SK-N-SH (cell line): ENCODE measurements around the gene ADAMTS16. TPM values are rescaled to one million over a fixed set of nuclear protein-coding genes. Genes with fewer than 3 reads are reported as not detected.

Experiments
- CTCF ChIA-PET: fragments of 300-600, 350-600 bp; formaldehyde crosslinking; extraction: SDS; loops from one replicate; lab custom pipeline; 2021; lab: Yijun Ruan, JAX
- POLR2A ChIA-PET: fragments of 350-600 bp; sonication (Branson Sonifier 250); formaldehyde crosslinking; extraction: SDS; loops from one replicate; lab custom pipeline; 2020; ENCODE audit warnings: antibody characterized with exemption, inconsistent platforms; lab: Yijun Ruan, JAX
- DNase-seq: peaks from one replicate; pipeline ENCODE4 v3.0.0; 2012
- H2AFZ ChIP-seq: fragments of 200-600 bp; sonication (generic); 2 replicates; pipeline ENCODE4 v1.8.1; 2016; ENCODE audit warnings: antibody characterized with exemption, mild to moderate bottlenecking, low read depth
- H3F3A ChIP-seq: fragments of 200-600 bp; sonication (generic); replicated peaks from 2 replicates; pipeline ENCODE3; 2016; ENCODE audit warnings: antibody characterized with exemption, mild to moderate bottlenecking; ENCODE audit not compliant: insufficient read depth
- H3K27ac ChIP-seq, 2 experiments: fragments of 200-500 bp in 1 of 2; fragments of 200-600 bp in 1 of 2; sonication (Bioruptor generic) in 1 of 2; sonication (generic), shearing (Covaris generic) in 1 of 2; 2 replicates each; pipeline versions ENCODE4 v1.5.1 to v1.6.1; 2014 to 2016; ENCODE audit warnings: low read depth in 2 of 2, inconsistent platforms in 1 of 2, low read length in 1 of 2, mild to moderate bottlenecking in 1 of 2, mixed read lengths in 1 of 2
- H3K27me3 ChIP-seq: fragments of 200-600 bp; sonication (generic), shearing (Covaris generic); 2 replicates; pipeline ENCODE4 v1.6.1; 2016; ENCODE audit warnings: mixed run types; ENCODE audit not compliant: insufficient read depth
- H3K36me3 ChIP-seq, 2 experiments: fragments of 200-500 bp in 1 of 2; fragments of 200-600 bp in 1 of 2; sonication (Bioruptor generic) in 1 of 2; sonication (generic) in 1 of 2; replicated peaks in 1 of 2; 2 replicates each; pipeline versions ENCODE3 to v1.5.1; 2014 to 2016; ENCODE audit warnings: low read length in 1 of 2, mild to moderate bottlenecking in 1 of 2; ENCODE audit not compliant: insufficient read depth in 2 of 2, control insufficient read depth in 1 of 2
- H3K4me1 ChIP-seq, 2 experiments: fragments of 200-500 bp in 1 of 2; fragments of 200-600 bp in 1 of 2; sonication (Bioruptor generic) in 1 of 2; sonication (generic), shearing (Covaris generic) in 1 of 2; 2 replicates each; pipeline versions ENCODE4 v1.5.1 to v1.6.1; 2014 to 2016; ENCODE audit warnings: low read depth in 1 of 2, low read length in 1 of 2, mixed run types in 1 of 2; ENCODE audit not compliant: insufficient read depth in 2 of 2, control insufficient read depth in 1 of 2
- H3K4me2 ChIP-seq: fragments of 200-600 bp; sonication (generic), shearing (Covaris generic); 2 replicates; pipeline ENCODE4 v1.6.1; 2017; ENCODE audit warnings: mixed run types
- H3K4me3 ChIP-seq, 2 experiments: fragments of 200-500 bp in 1 of 2; fragments of 200-600 bp in 1 of 2; sonication (Bioruptor generic) in 1 of 2; sonication (generic), shearing (Covaris generic) in 1 of 2; 2 replicates each; pipeline versions ENCODE4 v1.5.1 to v1.8.1; 2014 to 2016; ENCODE audit warnings: low read depth in 2 of 2, inconsistent platforms in 1 of 2, low read length in 1 of 2, mild to moderate bottlenecking in 1 of 2, mixed read lengths in 1 of 2, moderate library complexity in 1 of 2
- H3K79me2 ChIP-seq: fragments of 200-600 bp; sonication (generic); 2 replicates; pipeline ENCODE4 v1.8.1; 2017; ENCODE audit warnings: mild to moderate bottlenecking; ENCODE audit not compliant: insufficient read depth
- H3K9ac ChIP-seq: fragments of 200-600 bp; sonication (generic); 2 replicates; pipeline ENCODE4 v1.6.1; 2017; ENCODE audit warnings: mixed run types
- H3K9me2 ChIP-seq: fragments of 200-600 bp; sonication (generic); 2 replicates; pipeline ENCODE4 v1.6.1; 2017; ENCODE audit warnings: mixed run types
- H3K9me3 ChIP-seq: fragments of 200-600 bp; sonication (generic); 2 replicates; pipeline ENCODE4 v1.6.1; 2017; ENCODE audit warnings: mixed run types, mild to moderate bottlenecking, moderate library complexity
- H4K20me1 ChIP-seq: fragments of 200-600 bp; sonication (generic); 2 replicates; pipeline ENCODE4 v1.6.1; 2017; ENCODE audit warnings: mild to moderate bottlenecking, mixed run types; ENCODE audit not compliant: insufficient read depth
- CHD2 ChIP-seq: fragments of 150-350 bp; IDR thresholded peaks from 2 replicates; pipeline ENCODE4 v1.6.1; 2018; ENCODE audit warnings: low read length; ENCODE audit not compliant: partially characterized antibody
- ELF1 ChIP-seq: IDR thresholded peaks from 2 replicates; pipeline ENCODE4 v1.4.0; 2012
- EP300 ChIP-seq, 2 experiments: IDR thresholded peaks; 2 replicates each; pipeline versions ENCODE4 v1.4.0 to v1.6.1; 2012; ENCODE audit warnings: borderline replicate concordance in 1 of 2, low read depth in 1 of 2, low read length in 1 of 2
- EZH2phosphoT487 ChIP-seq: fragments of 200-600 bp; sonication (generic); IDR thresholded peaks from 2 replicates; pipeline ENCODE4 v1.6.1; 2017; ENCODE audit warnings: low read depth, mixed run types, mild to moderate bottlenecking, antibody characterized with exemption, moderate library complexity, borderline replicate concordance
- GABPA ChIP-seq: IDR thresholded peaks from 2 replicates; pipeline ENCODE4 v1.4.0; 2012; ENCODE audit warnings: low read depth, mild to moderate bottlenecking
- JUND ChIP-seq: IDR thresholded peaks from 2 replicates; pipeline ENCODE4 v1.4.0; 2012
- MXI1 ChIP-seq: IDR thresholded peaks from 2 replicates; pipeline ENCODE4 v1.6.1; 2012; ENCODE audit warnings: mild to moderate bottlenecking, low read depth, low read length, improper control_type of control experiment
- RAD21 ChIP-seq: IDR thresholded peaks from 2 replicates; pipeline ENCODE4 v1.6.1; 2012; ENCODE audit warnings: mild to moderate bottlenecking, low read length
- RCOR1 ChIP-seq: fragments of 150-350 bp; IDR thresholded peaks from 2 replicates; pipeline ENCODE4 v1.6.1; 2017; ENCODE audit warnings: antibody characterized with exemption, low read length
- RFX5 ChIP-seq: IDR thresholded peaks from 2 replicates; pipeline ENCODE4 v1.6.1; 2012; ENCODE audit warnings: mild to moderate bottlenecking, improper control_type of control experiment, low read length
- RXRA ChIP-seq: IDR thresholded peaks from 2 replicates; pipeline ENCODE4 v1.4.0; 2012; ENCODE audit warnings: low read depth, mild to moderate bottlenecking, borderline replicate concordance
- SMC3 ChIP-seq: IDR thresholded peaks from 2 replicates; pipeline ENCODE4 v1.6.1; 2012; ENCODE audit warnings: low read depth, low read length, improper control_type of control experiment
- TCF12 ChIP-seq: IDR thresholded peaks from 2 replicates; pipeline ENCODE4 v1.4.0; 2012
- TEAD4 ChIP-seq: IDR thresholded peaks from 2 replicates; pipeline ENCODE4 v1.4.0; 2012; ENCODE audit warnings: mild to moderate bottlenecking, borderline replicate concordance; ENCODE audit not compliant: insufficient read depth
- USF1 ChIP-seq: IDR thresholded peaks from 2 replicates; pipeline ENCODE4 v1.4.0; 2012; ENCODE audit warnings: low read depth, borderline replicate concordance
- WGBS: methylation state at CpG from one replicate; pipeline ENCODE4 v1.1.6; 2017; ENCODE audit warnings: low lambda C conversion rate; 5-methylcytosine and 5-hydroxymethylcytosine counted together
- polyA plus RNA-seq, 3 experiments: library from polyadenylated mRNA; depleted of rRNA; stranded (reverse); fragments of >200 nt; gene quantifications; 2 replicates each; pipeline ENCODE4 v1.2.3, GENCODE V29; 2012
- TF ChIP-seq, protein P1 (sequence below): IDR thresholded peaks from 2 replicates; pipeline ENCODE4 v1.4.0; 2012; ENCODE audit warnings: low read depth, borderline replicate concordance
- TF ChIP-seq, protein P2 (sequence below): IDR thresholded peaks from 2 replicates; pipeline ENCODE4 v1.4.0; 2012; ENCODE audit warnings: low read depth

Gene ADAMTS16
- polyA plus RNA-seq, 1 of the 3 experiments (the other 2 are of a cell fraction) = not detected

DNA sequence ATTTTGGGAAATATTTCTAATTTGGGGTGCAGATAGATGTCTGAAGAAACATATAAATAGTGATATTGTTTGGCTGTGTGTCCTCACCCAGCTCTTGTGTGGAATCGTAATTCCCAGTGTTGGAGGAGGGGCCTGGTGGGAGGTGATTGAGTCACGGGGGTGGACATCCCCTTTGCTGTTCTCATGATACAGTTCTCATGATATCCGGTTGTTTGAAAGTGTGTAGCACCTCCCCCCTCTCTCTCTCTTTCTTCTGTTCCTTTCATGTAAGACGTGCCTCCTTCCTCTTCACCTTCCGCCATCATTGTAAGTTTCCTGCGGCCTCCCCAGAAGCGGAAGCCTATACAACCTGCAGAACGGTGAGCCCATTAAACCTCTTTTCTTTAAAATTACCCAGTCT, 11.4 kb upstream of the ADAMTS16 start:
- ChIA-PET CTCF (no interaction called here), POLR2A (no interaction called here)
- TF ChIP-seq MXI1 (no peak), GABPA (no peak)
- no peak overlapping the region for H3K4me2 ChIP-seq
- H3K79me2 ChIP-seq = no peaks in the 10 kb centered on the region
- H4K20me1 ChIP-seq = no peaks in the 10 kb centered on the region
- no peaks in the 10 kb centered on the region for H3K36me3 ChIP-seq
- 67% methylated on average over 8 of the region's 8 CpGs for WGBS
- no peak overlapping the region for H2AFZ ChIP-seq
- H3K9ac ChIP-seq = no peak overlapping the region
- H3K9me3 ChIP-seq = no peaks in the 10 kb centered on the region
- no peak overlapping the region for H3K4me3 ChIP-seq
- no peak overlapping the region for H3K27ac ChIP-seq
- H3K4me1 ChIP-seq = no peaks in the 10 kb centered on the region; a peak in 1 of 4 replicates
- no peaks in the 10 kb centered on the region for H3K9me2 ChIP-seq
- no peaks in the 10 kb centered on the region; the same call in 1 of the 2 replicates for H3K27me3 ChIP-seq
- DNase-seq = no peak
- no peaks in the 10 kb centered on the region for H3F3A ChIP-seq

DNA sequence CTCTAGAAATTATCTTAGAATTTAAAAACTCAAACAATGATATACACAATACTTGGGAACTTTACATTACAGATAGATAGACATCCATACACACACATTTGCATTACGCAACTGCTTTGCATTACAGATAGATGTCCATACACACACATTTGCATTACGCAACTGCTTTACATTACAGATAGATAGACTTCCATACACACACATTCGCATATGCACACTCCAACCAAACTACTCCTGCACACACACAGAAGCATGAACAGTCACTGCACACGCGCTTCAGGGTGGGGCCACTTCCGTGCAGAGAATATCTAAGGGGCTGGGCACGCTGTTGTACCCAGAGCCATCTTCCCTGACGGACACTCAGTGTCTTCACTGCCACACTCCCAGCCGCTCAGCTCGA, 7.9 kb upstream of the ADAMTS16 start:
- no peaks in the 10 kb centered on the region for H3K36me3 ChIP-seq
- TF ChIP-seq RAD21 (no peak), EZH2phosphoT487 (no peak), SMC3 (no peak), USF1 (no peak), RFX5 (no peak), TCF12 (no peak), JUND (no peak), GABPA (no peak), ELF1 (no peak), RXRA (no peak), EP300 (IDR thresholded peaks at IDR 0.05; ENCODE audit: borderline replicate concordance in 1 of 2, low read depth in 1 of 2, low read length in 1 of 2) (no peak), CHD2 (no peak), RCOR1 (no peak), TEAD4 (no peak)
- TF ChIP-seq, protein P1, sequence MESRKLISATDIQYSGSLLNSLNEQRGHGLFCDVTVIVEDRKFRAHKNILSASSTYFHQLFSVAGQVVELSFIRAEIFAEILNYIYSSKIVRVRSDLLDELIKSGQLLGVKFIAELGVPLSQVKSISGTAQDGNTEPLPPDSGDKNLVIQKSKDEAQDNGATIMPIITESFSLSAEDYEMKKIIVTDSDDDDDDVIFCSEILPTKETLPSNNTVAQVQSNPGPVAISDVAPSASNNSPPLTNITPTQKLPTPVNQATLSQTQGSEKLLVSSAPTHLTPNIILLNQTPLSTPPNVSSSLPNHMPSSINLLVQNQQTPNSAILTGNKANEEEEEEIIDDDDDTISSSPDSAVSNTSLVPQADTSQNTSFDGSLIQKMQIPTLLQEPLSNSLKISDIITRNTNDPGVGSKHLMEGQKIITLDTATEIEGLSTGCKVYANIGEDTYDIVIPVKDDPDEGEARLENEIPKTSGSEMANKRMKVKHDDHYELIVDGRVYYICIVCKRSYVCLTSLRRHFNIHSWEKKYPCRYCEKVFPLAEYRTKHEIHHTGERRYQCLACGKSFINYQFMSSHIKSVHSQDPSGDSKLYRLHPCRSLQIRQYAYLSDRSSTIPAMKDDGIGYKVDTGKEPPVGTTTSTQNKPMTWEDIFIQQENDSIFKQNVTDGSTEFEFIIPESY = no peak
- TF ChIP-seq, protein P2, sequence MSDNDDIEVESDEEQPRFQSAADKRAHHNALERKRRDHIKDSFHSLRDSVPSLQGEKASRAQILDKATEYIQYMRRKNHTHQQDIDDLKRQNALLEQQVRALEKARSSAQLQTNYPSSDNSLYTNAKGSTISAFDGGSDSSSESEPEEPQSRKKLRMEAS = no peak
- H3K4me2 ChIP-seq = no peak overlapping the region
- no peak for DNase-seq
- H3K27ac ChIP-seq = no peak overlapping the region
- no peaks in the 10 kb centered on the region for H3K9me3 ChIP-seq
- no peaks in the 10 kb centered on the region for H3F3A ChIP-seq
- no peak overlapping the region for H2AFZ ChIP-seq
- no peaks in the 10 kb centered on the region for H3K9me2 ChIP-seq
- WGBS = 71% methylated on average over 10 of the region's 10 CpGs
- no peaks in the 10 kb centered on the region; the same call in 1 of the 2 replicates for H3K27me3 ChIP-seq
- H4K20me1 ChIP-seq = no peaks in the 10 kb centered on the region
- no peak overlapping the region for H3K9ac ChIP-seq
- no peaks in the 10 kb centered on the region; a peak in 1 of 4 replicates for H3K4me1 ChIP-seq
- H3K4me3 ChIP-seq = no peak overlapping the region
- ChIA-PET CTCF (no interaction called here), POLR2A (no interaction called here)
- H3K79me2 ChIP-seq = no peaks in the 10 kb centered on the region
